GM20000 (cell line): ENCODE measurements around the gene HLTF.

Experiments
- DNase-seq: peaks from one replicate; pipeline ENCODE4 v3.0.0; 2012; ENCODE audit warnings: low spot score
- TF ChIP-seq, protein P1 (sequence below): IDR thresholded peaks from 2 replicates; pipeline ENCODE4 v1.5.1; 2012; ENCODE audit warnings: mild to moderate bottlenecking, control low read depth; ENCODE audit errors: extremely low read depth, missing control alignments

Gene HLTF

DNA sequence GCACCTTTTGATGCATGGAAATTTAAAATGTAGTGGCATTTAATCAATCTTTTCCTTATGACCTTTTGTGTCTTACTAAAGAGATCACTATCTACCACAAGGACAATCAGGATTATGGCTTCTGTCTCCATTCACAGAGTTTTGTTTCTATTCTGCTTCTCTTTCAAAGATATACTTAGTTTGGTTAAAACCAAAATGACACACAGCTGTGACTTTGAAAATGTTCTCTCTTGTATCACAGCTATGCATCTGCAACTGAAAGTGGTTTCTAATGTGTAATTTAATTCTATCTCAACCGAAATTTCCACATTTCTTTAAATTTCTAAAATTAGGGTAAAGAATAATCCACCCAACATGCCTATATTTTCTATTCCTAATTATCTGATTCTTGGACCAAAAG lies 27.7 kb downstream of the HLTF start:
- peak; percentile 11 for DNase-seq
- TF ChIP-seq, protein P1, sequence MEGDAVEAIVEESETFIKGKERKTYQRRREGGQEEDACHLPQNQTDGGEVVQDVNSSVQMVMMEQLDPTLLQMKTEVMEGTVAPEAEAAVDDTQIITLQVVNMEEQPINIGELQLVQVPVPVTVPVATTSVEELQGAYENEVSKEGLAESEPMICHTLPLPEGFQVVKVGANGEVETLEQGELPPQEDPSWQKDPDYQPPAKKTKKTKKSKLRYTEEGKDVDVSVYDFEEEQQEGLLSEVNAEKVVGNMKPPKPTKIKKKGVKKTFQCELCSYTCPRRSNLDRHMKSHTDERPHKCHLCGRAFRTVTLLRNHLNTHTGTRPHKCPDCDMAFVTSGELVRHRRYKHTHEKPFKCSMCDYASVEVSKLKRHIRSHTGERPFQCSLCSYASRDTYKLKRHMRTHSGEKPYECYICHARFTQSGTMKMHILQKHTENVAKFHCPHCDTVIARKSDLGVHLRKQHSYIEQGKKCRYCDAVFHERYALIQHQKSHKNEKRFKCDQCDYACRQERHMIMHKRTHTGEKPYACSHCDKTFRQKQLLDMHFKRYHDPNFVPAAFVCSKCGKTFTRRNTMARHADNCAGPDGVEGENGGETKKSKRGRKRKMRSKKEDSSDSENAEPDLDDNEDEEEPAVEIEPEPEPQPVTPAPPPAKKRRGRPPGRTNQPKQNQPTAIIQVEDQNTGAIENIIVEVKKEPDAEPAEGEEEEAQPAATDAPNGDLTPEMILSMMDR: no peak

DNA sequence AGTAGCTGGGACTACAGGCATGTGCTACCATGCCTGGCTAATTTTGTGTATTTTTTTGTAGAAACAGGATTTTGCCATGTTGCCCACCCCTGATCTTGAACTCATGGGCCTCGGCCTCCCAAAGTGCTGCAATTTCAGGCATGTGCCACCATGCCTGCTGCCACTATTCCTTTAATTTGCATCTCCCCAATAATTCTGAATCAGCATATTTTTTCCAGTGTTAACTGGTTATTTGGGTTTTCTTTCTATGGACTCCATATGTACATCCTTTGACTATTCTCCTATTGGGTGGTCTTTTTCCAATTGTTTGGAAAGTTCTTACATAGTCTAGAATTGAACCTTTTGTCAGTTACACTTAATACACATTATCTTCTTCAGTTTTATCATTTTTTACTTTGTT lies 28.1 kb downstream of the HLTF start:
- TF ChIP-seq, protein P1: no peak
- no peak for DNase-seq

DNA sequence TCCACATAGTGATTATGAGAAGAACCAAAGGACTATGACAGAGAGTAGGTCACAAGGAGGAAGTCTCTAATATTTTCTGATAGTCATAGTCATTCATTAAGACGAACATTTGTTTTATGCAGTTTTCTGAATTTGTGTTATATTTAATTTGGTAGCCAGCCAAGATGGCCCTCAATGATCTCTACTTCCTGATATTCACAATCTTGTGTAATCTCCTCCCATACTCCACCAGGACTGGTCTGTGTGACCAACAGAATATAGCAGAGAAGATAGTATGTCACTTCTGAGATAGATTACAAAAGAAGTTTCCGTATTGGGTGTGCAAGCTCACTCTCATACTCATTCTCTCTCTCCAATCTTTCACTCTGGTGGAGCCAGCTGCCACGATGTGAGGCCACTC lies 30.8 kb downstream of the HLTF start:
- no peak for DNase-seq

DNA sequence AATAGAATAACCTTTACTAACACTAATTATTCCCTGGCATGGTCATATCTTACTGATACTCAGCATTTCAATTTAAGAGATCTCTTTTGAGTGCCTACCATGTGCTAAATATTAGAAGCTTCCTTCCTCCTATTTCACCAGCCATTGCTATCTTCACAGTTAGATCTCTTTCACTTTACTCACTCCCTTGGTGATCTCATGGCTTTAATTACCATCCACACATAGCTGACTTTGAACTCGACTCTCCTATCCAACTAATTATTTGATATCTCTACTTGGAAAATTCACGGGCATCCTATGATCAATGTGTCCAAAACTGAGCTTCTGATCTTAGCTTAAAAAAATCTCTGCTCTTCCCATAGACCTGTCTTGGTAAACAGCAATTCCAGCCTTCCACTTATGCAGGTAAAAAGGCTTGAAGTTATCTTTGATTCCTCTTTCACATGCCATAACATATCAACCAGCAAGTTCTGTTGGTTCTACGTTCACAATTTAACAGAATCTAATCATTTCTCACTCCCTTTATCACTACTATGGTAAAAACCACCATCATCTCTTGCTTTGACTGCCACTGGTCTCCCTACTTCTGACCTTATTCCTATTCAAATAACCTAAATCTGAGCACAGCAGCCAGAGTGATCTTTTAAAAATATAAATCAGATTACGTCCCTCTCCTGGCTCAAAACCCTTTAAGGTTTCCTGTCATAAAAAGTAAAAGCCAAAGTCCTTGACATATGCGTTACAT lies 41.8 kb downstream of the HLTF start:
- DNase-seq: no peak
- TF ChIP-seq, protein P1: no peak

More for the DNA sequence above, 30.8 kb downstream of the HLTF start:
- TF ChIP-seq, protein P1: no peak

DNA sequence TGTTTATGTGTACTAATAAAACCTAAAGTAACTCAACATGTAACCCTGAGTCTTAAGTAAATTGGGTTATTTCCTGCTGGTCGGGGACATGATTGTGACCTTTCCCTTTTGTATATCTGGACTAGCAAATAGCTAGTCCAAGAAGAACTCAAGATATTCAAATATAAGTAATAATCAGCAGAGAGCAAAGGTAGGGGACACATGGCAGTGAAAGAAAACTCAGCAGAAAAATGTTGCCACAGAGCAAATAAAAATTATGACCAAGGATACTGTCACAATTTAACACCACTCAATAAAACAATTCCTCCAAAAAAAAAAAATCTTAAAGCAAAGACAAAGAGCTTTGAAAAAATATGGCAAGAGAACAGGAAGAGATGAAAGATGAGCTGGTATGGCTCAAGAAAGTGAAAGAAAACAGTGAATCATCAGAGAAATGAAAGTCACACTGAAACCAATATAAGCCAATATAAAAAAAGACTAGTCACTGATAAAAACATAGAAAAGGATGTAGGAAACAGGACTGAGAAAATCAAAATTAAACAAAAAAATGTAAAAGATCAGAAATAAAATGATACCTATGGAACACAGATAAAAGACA lies 43.4 kb downstream of the HLTF start:
- DNase-seq: peak; percentile 41

DNA sequence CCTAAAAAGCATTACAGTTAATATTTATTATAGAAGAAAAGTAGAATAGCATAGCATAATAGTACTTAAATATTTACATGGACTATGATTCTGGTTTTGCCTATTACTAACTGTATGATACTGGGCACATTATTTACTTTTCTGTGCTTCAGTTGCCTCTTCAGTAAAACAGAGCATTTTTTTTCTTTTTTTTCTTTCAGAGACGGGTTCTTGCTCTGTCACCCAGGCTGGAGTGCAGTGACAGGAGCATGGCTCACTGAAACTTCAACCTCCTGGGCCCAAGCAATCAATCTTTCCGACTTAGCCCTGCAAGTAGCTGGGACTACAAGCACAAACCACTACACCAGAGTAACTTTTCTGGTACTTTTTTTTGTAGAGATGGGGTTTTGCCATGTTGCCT lies 48.0 kb downstream of the HLTF start:
- no peak for DNase-seq
- TF ChIP-seq, protein P1: no peak

More for the DNA sequence above, 43.4 kb downstream of the HLTF start:
- TF ChIP-seq, protein P1: no peak

DNA sequence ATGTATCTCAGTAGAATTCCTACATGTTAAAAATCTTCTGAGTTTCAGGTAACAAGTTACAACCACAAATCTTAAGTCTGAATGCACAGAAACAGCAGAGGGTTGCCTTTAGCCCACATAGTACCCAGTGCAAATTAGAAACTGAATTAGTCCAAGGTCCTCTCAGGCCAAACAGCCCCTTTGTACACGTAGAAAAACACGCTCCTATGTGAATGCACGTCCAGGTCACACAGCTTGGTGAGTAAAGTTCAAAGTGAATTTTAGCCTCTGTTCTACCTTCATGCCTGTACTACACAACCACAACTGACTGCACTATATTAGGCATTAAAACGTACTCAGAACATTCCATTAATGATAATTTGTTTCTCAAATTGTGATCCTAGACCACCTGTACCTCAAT lies 48.6 kb downstream of the HLTF start:
- DNase-seq: no peak
- TF ChIP-seq, protein P1: no peak
